ENCODE results near the gene ENTPD1.
"Not testable (repeated sequence)": the region's sequence is repeated elsewhere in the genome, so short reads cannot be mapped to it uniquely, and the experiment has no call there.

ENTPD1 gene

DNA sequence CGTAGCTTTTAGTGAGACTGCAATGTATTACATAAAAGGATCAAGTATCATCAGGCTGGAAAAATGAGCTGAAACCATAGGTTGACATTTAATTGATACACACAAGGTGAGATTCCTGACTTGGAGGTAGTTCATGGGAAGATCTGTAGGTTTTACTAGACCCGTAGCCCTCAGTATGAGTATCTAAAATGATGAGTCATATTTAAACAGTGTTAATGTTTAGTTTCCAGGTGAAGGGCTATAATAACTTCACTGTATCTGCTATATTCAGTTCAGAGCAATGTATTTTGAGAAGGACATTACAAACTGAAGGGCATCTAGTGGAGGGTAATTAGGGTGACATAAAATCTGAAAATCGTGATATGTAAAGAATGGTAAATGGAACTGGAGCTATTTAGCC is 35.0 kb downstream of the ENTPD1 start:
- Mint-ChIP-seq H3K36me3 (ENCODE audit: insufficient read depth) (no peaks in the 10 kb centered on the region), H3K27ac (ENCODE audit: low read depth) (no peak overlapping the region), H3K4me3 (no peak overlapping the region), H3K27me3 (peaks cover 46% of the 10 kb centered on the region), H3K9me3 (no peaks in the 10 kb centered on the region), H3K4me1 (no peaks in the 10 kb centered on the region)
- DNase-seq (ENCODE audit: low spot score in 2 of 2) (no peak), ATAC-seq (replicated peaks; ENCODE audit: extremely low read depth, poor library complexity, severe bottlenecking) (no peak)

DNA sequence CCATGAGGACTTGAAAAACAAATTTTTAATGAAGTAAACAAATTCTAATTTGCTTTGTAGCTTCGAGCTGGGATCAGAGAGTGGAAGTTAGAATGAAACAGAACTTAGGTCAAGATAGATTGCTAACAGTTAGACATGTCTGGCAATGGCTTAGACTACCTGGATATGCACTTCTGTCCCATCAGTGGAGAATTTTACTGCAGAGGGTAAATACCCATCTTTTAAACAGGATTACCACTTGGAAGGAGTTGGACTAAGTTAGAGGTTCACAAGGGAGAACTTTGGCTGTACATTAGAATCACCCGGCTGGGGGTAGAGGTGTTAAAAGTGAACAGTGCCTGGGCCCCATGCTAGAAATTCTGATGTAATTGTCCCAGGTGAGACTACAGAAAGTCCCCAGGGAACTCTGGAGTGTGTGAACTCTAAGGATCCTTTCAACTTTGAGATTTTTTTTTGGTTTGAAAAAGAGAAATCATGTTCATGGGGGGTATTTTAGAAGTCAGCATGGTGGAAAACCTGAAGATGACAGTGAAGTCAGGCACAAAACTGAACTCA is 35.5 kb downstream of the ENTPD1 start:
- Mint-ChIP-seq H3K36me3 (ENCODE audit: insufficient read depth) (no peaks in the 10 kb centered on the region), H3K4me1 (no peaks in the 10 kb centered on the region), H3K27me3 (peaks cover 43% of the 10 kb centered on the region), H3K27ac (ENCODE audit: low read depth) (no peak overlapping the region), H3K4me3 (no peak overlapping the region), H3K9me3 (no peaks in the 10 kb centered on the region)
- DNase-seq (ENCODE audit: low spot score in 2 of 2) (no peak), ATAC-seq (replicated peaks; ENCODE audit: extremely low read depth, poor library complexity, severe bottlenecking) (no peak)

DNA sequence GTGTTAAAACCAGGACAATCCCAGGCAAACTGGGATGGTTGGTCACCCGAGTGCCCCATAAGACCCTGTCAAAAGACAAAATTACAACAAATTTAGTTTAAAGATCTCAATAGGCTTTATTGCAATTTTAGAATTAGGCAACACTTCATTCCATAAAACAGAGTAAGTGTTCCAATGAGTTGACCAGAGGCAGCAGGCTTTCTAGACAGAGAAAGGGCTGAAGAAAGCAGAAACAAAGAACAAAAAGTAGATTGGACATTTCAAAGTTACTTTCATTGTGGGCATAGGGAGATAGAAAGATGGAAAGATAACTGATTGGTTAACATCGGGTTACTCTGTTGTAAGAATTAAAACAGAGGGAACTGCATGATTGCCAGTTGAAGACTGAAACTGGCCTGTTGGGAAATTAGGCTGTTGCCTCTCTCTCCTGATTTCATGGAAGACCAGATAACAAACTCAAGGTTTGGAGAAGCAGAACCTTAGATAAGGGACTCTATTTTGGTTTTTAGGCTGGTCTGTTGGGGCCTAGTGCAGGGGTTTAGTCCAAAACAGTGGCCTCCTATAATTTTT is 36.3 kb downstream of the ENTPD1 start:
- Mint-ChIP-seq H3K9me3 (no peaks in the 10 kb centered on the region), H3K4me1 (no peaks in the 10 kb centered on the region), H3K27ac (ENCODE audit: low read depth) (no peak overlapping the region), H3K36me3 (ENCODE audit: insufficient read depth) (no peaks in the 10 kb centered on the region), H3K27me3 (peaks cover 35% of the 10 kb centered on the region), H3K4me3 (no peak overlapping the region)
- DNase-seq (ENCODE audit: low spot score in 2 of 2) (no peak), ATAC-seq (replicated peaks; ENCODE audit: extremely low read depth, poor library complexity, severe bottlenecking) (no peak)

DNA sequence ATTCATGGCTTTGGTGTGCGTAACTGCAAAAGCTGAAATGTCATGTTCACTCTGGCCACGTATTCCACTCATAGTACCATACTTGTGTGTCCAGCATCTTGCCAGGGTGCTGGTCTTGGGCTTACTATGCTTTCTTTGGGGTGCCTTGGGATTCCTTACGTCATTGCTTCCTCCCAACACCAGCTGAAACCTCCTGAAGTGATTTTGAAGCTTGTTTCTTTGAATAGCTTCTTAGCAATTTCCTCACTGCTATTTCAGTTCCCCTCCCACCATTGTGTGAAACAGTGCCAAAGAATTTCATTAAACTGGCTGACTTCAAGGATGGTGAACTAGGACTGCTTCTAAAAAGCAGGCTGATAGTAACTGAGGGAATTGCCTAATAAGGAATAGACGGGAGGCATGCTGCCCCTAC is 36.9 kb downstream of the ENTPD1 start:
- H3K9me3 Mint-ChIP-seq = no peaks in the 10 kb centered on the region
- no peak overlapping the region for H3K4me3 Mint-ChIP-seq
- H3K4me1 Mint-ChIP-seq = no peaks in the 10 kb centered on the region
- H3K27ac Mint-ChIP-seq (ENCODE audit: low read depth) = no peak overlapping the region
- DNase-seq (ENCODE audit: low spot score in 2 of 2) (no peak), ATAC-seq (replicated peaks; ENCODE audit: extremely low read depth, poor library complexity, severe bottlenecking) (no peak)
- no peaks in the 10 kb centered on the region for H3K36me3 Mint-ChIP-seq (ENCODE audit: insufficient read depth)
- H3K27me3 Mint-ChIP-seq = peaks cover 30% of the 10 kb centered on the region

DNA sequence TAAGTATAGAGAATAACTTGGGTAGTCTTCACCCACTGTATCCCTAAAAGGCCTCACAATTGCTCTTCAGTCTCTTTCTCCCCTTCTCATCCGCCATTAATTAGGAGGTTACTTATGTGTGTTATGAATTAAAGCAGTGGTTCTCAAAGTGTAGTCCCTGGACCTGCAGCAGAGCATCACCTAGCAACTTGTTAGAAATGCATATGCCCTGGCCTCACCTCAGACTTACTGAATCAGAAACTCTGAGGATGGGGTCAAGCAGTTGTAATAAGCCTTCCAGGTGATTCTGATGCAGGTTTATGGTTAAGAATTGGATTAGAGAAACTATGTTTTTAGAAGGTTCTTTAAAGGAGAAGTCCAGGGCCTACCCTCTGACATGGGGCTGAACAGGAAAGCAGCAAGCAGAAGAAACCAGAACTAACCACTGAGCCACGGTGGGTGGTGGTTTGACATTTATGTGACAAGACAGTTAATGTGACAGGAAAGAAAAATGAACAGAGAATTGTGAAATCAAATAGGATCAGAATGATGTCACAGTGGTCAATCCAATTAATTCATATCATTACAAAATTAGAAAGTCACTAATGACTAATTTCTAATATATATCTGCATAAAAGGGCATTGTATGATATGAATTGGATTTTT is 37.6 kb downstream of the ENTPD1 start:
- H3K27me3 Mint-ChIP-seq = peaks cover 24% of the 10 kb centered on the region
- H3K4me3 Mint-ChIP-seq = no peak overlapping the region
- ATAC-seq (replicated peaks; ENCODE audit: extremely low read depth, poor library complexity, severe bottlenecking) (no peak), DNase-seq (ENCODE audit: low spot score in 2 of 2) (no peak)
- H3K36me3 Mint-ChIP-seq (ENCODE audit: insufficient read depth) = no peaks in the 10 kb centered on the region
- no peaks in the 10 kb centered on the region for H3K9me3 Mint-ChIP-seq
- no peak overlapping the region for H3K27ac Mint-ChIP-seq (ENCODE audit: low read depth)
- no peaks in the 10 kb centered on the region for H3K4me1 Mint-ChIP-seq

DNA sequence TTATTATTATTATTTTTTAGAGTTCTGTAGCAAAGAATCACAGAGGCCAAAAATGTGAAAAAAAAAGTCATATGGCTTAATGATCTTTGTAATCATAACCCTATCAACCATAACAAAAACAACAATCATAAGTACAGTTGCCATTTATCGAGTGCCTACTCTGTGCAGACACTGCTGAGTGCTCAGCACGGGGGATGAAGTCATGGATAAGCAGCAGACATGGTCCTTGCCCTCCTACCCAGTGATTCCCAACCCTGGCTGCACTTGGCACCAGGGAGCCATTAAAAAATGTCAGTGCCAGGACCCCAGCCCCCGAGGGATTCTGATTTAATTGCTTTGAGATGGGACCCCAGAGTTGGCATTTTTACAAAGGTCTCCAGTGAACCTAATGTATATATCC is 38.2 kb downstream of the ENTPD1 start:
- H3K4me3 Mint-ChIP-seq = no peak overlapping the region
- DNase-seq (ENCODE audit: low spot score in 2 of 2) (no peak), ATAC-seq (replicated peaks; ENCODE audit: extremely low read depth, poor library complexity, severe bottlenecking) (no peak)
- H3K36me3 Mint-ChIP-seq (ENCODE audit: insufficient read depth) = no peaks in the 10 kb centered on the region
- H3K4me1 Mint-ChIP-seq = no peaks in the 10 kb centered on the region
- H3K9me3 Mint-ChIP-seq = no peaks in the 10 kb centered on the region
- H3K27me3 Mint-ChIP-seq = peaks cover 17% of the 10 kb centered on the region
- H3K27ac Mint-ChIP-seq (ENCODE audit: low read depth) = no peak overlapping the region

DNA sequence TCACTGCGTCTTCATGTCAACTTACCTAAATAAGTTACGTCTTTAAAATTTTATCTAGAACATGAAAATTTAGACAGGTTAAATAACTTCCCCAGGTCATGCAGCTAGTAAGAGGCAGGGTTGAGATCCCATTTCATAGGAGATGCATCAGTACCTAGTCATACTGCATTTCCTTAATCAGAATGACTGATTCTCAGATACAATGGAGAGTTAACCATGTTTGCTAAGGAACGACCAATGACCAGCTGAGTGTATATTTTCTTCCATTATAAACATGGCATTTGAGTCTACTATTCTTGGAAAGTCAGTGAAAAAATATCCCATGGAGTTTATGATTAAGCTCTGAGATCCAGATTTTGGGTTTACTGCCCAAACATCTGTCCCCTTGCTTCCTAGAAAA is 39.6 kb downstream of the ENTPD1 start:
- H3K4me3 Mint-ChIP-seq = no peak overlapping the region
- no peak for ATAC-seq (replicated peaks; ENCODE audit: extremely low read depth, poor library complexity, severe bottlenecking)
- no peak overlapping the region for H3K27ac Mint-ChIP-seq (ENCODE audit: low read depth)
- H3K9me3 Mint-ChIP-seq = no peaks in the 10 kb centered on the region
- H3K36me3 Mint-ChIP-seq (ENCODE audit: insufficient read depth) = no peaks in the 10 kb centered on the region
- no peak for DNase-seq (ENCODE audit: low spot score in 2 of 2)
- H3K4me1 Mint-ChIP-seq = no peaks in the 10 kb centered on the region
- peaks cover 17% of the 10 kb centered on the region for H3K27me3 Mint-ChIP-seq

DNA sequence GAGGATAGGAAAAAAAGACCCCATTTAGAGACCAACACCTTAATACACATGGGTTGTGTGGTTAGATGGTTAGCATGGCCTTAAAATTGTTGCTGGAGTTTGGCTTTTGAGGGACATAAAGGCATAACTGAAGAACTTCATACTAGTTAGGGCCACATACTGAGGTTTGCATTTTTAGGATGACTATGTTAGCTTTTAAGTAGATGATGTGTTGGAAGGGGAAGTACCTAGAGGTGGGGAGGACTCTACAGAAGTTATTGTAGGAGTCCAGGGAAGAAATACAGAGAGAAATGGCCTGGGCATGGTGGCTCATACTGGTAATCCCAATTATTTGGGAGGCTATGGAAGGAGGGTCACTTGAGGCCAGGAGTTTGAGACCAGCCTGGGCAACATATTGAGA is 40.5 kb downstream of the ENTPD1 start:
- H3K4me1 Mint-ChIP-seq = no peaks in the 10 kb centered on the region
- ATAC-seq (replicated peaks; ENCODE audit: extremely low read depth, poor library complexity, severe bottlenecking) (no peak), DNase-seq (ENCODE audit: low spot score in 2 of 2) (no peak)
- H3K36me3 Mint-ChIP-seq (ENCODE audit: insufficient read depth) = no peaks in the 10 kb centered on the region
- no peak overlapping the region for H3K4me3 Mint-ChIP-seq
- H3K27ac Mint-ChIP-seq (ENCODE audit: low read depth) = no peak overlapping the region
- no peaks in the 10 kb centered on the region for H3K9me3 Mint-ChIP-seq
- H3K27me3 Mint-ChIP-seq = peaks cover 8% of the 10 kb centered on the region

DNA sequence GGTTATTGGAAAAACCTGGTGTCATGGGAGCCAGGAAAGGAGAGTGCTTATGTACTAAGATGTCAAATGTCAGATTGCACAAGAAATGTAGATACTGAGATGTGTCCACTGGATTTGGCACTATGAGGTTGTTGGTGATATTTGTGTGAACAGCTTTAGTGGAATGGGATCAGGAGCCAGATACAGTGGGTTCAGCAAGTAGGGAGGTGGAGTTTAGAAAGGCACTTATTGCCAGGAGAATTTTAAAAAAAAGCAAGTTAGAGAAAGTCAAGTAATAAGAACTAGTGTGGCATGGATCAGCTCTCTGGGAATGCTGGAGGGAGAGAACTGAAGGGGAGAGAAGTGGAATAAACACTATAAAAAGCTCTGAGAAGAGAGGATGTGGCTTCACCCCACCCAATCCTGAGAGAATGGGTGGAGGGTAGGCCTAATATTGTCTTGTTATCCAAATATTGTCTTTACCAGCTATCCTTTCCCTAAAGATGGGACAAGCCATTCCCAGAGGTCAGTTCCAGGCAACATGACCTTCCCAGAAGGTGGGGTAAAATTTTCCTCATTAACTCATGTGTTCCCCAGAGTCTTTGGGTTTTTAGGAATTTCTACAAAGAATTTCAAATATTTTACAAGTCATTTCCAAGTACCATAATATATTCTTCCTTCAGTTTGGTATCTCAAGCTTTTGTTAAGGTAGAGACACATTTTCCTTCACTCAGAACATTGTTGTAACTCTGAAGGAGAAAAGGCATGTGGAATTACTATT is 42.3 kb downstream of the ENTPD1 start:
- H3K9me3 Mint-ChIP-seq = no peaks in the 10 kb centered on the region
- no peak overlapping the region for H3K27ac Mint-ChIP-seq (ENCODE audit: low read depth)
- H3K4me3 Mint-ChIP-seq = no peak overlapping the region
- DNase-seq (ENCODE audit: low spot score in 2 of 2) (no peak), ATAC-seq (replicated peaks; ENCODE audit: extremely low read depth, poor library complexity, severe bottlenecking) (no peak)
- H3K36me3 Mint-ChIP-seq (ENCODE audit: insufficient read depth) = no peaks in the 10 kb centered on the region
- no peaks in the 10 kb centered on the region for H3K4me1 Mint-ChIP-seq
- no peaks in the 10 kb centered on the region for H3K27me3 Mint-ChIP-seq

DNA sequence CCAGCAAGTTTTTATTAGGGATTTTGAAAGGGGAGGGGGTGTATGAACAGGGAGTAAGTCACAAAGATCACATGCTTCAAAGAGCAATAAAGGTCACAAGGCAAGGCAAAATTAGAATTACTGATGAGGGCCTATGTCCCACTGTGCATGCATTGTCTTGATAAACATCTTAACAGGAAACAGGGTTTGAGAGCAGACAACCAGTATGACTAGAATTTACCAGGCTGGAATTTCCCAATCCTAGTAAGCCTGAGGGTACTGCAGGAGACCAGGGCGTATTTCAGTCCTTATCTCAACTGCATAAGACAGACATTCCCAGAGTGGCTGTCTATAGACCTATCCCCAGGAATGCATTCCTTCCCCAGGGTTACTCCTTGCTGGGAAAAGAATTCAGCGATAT is 44.3 kb downstream of the ENTPD1 start:
- ATAC-seq (replicated peaks; ENCODE audit: extremely low read depth, poor library complexity, severe bottlenecking); H3K27ac Mint-ChIP-seq (ENCODE audit: low read depth); H3K4me1 Mint-ChIP-seq; H3K9me3 Mint-ChIP-seq; H3K4me3 Mint-ChIP-seq; H3K27me3 Mint-ChIP-seq; H3K36me3 Mint-ChIP-seq (ENCODE audit: insufficient read depth); DNase-seq (ENCODE audit: low spot score in 2 of 2): not testable (repeated sequence)

DNA sequence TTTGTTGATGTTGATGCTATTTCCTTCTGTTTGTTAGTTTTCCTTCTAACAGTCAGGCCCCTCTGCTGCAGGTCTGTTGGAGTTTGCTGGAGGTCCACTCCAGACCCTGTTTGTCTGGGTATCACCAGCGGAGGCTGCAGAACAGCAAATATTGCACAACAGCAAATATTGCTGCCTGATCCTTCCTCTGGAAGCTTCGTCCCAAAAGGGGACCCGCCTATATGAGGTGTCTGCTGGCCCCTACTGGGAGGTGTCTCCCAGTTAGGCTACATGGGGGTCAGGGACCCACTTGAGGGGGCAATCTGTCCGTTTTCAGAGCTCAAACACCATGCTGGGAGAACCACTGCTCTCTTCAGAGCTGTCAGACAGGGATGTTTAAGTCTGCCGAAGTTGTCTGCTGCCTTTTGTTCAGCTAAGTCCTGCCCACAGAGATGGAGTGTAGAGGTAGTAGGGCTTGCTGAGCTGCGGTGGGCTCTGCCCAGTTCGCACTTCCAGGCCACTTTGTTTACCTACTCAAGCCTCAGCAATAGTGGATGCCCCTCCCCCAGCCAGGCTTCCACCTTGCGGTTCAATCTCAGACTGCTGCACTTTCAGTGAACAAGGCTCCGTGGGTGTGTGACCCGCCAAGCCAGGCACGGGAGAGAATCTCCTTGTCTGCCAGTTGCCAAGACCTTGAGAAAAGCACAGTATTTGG is 50.9 kb downstream of the ENTPD1 start:
- not testable (repeated sequence) for H3K4me1 Mint-ChIP-seq; ATAC-seq (replicated peaks; ENCODE audit: extremely low read depth, poor library complexity, severe bottlenecking); H3K27ac Mint-ChIP-seq (ENCODE audit: low read depth); H3K36me3 Mint-ChIP-seq (ENCODE audit: insufficient read depth); H3K9me3 Mint-ChIP-seq; DNase-seq (ENCODE audit: low spot score in 2 of 2); H3K4me3 Mint-ChIP-seq
- H3K27me3 Mint-ChIP-seq = peaks cover 57% of the 10 kb centered on the region

DNA sequence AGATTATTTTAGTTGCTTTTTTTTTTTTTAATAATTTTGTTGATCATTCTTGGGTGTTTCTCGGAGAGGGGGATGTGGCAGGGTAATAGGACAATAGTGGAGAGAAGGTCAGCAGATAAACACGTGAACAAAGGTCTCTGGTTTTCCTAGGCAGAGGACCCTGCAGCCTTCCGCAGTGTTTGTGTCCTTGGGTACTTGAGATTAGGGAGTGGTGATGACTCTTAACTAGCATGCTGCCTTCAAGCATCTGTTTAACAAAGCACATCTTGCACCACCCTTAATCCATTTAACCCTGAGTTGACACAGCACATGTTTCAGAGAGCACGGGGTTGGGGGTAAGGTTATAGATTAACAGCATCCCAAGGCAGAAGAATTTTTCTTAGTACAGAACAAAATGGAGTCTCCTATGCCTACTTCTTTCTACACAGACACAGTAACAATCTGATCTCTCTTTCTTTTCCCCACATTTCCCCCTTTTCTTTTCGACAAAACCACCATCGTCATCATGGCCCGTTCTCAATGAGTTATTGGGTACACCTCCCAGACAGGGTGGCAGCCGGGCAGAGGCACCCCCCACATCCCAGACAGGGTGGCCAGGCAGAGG is 52.8 kb downstream of the ENTPD1 start:
- H3K4me1 Mint-ChIP-seq; DNase-seq (ENCODE audit: low spot score in 2 of 2); ATAC-seq (replicated peaks; ENCODE audit: extremely low read depth, poor library complexity, severe bottlenecking); H3K9me3 Mint-ChIP-seq; H3K4me3 Mint-ChIP-seq; H3K27ac Mint-ChIP-seq (ENCODE audit: low read depth); H3K36me3 Mint-ChIP-seq (ENCODE audit: insufficient read depth): not testable (repeated sequence)
- peaks cover 68% of the 10 kb centered on the region for H3K27me3 Mint-ChIP-seq
